GM03348 (cell line): ENCODE measurements around the gene IL2RG.
A peak's percentile ranks its signal among the peaks of the same experiment; 100 is the strongest.

Experiments used
- DNase-seq: peaks from one replicate; pipeline ENCODE4 v3.0.0; 2012; ENCODE audit warnings: low spot score

IL2RG gene

GRCh38 chrX:71068044-71068918, 43.1 kb downstream of the IL2RG start, which contains the start of gene SNX12:
Gene SNX12, minus strand, starts transcription at chrX:71068334. Its CDS starts 28 bp downstream, at chrX:71068306.
- DNase-seq, result peak; percentile 85

DNA sequence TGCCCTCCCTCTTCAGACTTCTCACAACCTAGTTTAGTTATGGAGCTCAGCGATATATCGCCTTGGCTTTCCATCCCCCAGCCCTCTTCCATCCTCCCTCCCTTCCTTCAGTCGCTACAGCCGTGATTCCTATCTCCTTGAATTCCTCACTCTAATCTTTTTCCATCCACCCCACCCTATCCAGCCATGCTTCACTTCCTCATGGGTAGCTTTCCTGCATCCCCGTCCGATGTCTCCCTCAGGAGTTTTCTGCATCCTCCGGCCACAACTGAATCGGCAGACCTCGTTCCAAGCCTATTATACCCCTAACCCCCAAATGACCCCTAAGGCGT, 43.7 kb downstream of the IL2RG start:
- DNase-seq, result no peak

- no peak for DNase-seq
These were observed 44.3 kb downstream of the IL2RG start for GRCh38 chrX:71067089-71067488.

DNA sequence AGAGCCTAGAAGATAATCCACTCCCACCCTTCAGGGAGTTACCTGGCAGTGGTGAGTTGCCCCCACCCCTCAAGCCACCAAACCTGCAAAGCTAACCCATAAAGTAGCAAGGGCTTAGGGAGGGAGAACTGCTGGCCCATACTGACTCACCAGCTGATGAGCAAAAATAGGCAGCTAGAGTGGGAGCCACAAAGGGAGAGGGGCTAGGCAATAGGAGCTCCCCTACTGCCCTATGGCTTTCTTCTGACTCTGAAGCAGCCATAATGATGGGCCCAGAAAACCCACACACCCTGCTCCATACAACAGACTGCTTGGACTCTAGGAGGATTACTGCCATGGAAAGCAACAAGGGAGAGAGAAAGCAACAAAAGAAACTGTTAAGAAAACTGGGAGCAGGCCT, 51.2 kb downstream of the IL2RG start:
- no peak for DNase-seq

DNA sequence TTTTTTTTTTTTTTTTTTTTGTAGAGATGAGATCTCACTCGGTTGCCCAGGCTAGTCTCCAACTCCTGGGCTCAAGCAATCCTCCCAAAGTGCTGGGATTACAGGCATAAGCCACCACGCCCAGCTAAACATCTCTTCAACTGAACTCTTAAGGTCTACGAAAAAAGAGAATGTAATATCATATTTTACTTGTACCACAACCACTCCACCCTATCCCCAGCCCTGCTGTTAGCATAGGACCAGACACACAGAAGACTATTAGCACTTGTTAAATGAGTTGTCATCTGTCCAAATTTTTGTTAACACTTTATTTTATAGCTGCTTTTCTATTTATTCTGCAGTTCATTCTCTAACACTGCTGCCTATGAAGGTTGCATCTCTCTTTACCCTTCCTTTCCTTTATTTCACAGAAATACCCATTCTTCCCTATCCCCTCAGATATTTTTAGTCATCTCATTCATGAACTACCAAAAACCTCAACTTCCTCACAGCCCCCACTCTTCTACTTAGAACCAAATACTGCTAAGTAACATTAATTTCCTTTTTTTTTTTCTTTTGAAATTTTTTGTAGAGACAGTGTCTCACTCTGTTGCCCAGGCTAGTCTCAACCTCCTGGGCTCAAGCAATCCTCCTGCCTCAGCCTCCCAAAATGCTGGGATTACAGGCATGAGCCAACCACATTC, 53.4 kb downstream of the IL2RG start:
- DNase-seq, result no peak
